HG03469 (cell line): ENCODE data around the gene FHOD3.

Source experiments
- ATAC-seq: cut with Tn5 transposase; IDR thresholded peaks from one replicate; pipeline ENCODE4 v1.9.1; 2021; ENCODE audit warnings: mild to moderate bottlenecking, moderate library complexity, moderate number of reproducible peaks; ENCODE audit not compliant: unreplicated experiment

Gene FHOD3

GRCh38 chr18:36613810-36614209, 316.3 kb downstream of the FHOD3 start:
- ATAC-seq, result no peak

GRCh38 chr18:36620788-36621187, 323.3 kb downstream of the FHOD3 start:
- ATAC-seq, result no peak

DNA sequence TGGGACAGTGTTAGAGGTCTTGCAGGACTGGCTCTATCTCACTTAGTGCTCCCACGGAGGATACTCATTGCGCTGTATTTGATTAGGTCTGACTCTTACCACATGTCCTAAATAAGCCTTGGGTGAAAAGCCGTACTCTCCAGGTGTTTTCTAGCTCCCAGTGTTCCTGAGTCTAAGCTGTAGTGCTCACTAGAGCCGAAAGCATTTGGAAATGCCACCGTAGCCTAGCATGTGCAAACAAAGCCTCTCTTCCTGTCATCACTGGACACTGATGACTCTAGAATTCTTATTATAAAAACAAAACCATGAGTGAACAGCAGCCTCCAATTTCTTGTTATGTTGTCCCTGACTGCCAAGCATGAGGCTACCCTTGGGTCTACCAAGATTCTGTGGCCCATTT, 325.1 kb downstream of the FHOD3 start:
- no peak for ATAC-seq

DNA sequence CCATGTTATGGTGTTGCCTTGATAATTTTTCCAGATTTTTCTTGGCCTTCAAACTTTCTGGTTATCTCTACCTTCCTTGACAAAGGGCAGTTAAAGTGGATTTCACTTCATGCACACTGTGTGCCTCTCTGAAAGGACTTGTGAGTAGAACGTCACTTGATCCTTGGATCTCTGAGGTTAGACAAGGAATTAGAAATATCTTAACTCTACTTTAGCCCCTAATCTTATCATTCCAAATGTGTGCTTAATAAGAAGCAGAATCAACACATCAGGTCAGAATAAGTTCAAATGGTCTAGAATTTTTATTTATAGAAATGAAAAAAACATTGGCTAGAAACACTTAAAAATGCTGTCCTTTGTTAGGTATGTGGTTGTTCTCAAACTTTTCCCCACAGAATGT, 325.6 kb downstream of the FHOD3 start:
- ATAC-seq, result no peak

- ATAC-seq, result no peak
Observed at GRCh38 chr18:36623681-36624190, 326.2 kb downstream of the FHOD3 start.

DNA sequence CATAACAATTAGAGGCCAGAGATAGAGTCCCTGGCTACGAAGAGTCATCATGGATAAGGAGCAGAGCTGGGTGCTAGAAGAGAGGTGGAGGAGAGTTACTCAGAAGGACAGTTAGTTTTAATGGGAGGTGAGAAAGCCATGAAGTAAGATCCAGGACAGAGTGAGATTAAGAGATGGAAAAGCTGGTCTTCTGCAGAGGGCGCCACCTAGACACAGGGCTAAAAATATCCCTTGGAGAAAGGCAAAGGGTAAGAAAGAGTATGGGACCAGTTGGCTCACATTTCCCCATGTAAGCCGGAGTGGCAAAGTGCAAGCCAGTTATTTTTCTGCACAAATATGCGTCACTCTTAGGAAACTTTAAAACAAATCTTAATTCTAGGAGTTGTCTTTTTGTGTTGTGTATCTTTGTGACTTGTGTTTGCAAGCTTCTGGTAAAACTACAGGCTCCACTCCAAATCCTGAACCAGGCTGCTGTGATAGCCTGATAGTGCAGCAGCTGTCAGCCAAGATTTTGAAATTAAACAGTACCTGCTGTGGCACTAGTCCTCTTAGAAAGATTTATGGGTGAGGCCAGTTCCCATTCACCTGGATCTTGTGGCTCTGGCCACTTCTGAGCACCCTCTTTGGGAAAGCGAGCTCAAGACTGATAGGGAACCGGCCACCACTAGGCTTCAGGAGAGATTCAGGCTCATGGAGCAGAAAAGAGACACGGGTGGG, 327.1 kb downstream of the FHOD3 start:
- no peak for ATAC-seq

DNA sequence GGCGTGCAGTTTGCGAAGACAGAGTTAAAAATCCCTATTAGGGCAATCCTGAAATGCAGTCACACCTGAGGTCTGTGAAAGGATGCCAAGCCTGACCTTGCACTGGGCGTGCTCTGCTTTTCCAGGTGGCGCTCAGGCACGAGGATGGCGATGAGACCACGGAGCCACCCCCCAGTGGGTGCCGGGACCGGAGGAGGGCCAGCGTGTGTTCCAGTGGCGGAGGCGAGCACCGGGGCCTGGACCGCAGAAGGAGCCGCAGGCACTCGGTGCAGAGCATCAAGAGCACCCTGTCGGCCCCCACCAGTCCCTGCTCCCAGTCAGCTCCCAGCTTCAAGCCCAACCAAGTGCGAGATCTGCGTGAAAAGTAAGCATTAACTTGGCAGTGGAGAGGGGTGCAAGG, 327.9 kb downstream of the FHOD3 start:
- ATAC-seq, result no peak

DNA sequence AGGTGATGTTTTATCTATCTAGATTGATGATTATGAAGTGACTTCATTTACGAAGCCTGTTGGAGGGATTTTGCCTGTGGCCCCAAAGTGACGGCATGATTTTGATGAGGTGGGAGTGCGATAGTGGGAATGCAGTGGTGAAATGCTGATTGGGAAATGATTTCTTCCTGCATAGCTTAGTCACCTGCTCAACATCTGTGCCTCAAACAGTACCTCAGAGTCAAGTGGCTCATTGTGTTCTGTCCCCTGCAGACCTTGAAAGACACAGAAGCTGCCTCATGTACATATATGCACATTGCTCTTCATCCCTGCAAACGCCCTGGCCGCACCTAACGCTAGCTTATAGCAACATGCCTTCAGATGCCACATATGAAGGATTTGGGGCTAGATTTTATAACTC, 330.1 kb downstream of the FHOD3 start:
- ATAC-seq, result no peak

DNA sequence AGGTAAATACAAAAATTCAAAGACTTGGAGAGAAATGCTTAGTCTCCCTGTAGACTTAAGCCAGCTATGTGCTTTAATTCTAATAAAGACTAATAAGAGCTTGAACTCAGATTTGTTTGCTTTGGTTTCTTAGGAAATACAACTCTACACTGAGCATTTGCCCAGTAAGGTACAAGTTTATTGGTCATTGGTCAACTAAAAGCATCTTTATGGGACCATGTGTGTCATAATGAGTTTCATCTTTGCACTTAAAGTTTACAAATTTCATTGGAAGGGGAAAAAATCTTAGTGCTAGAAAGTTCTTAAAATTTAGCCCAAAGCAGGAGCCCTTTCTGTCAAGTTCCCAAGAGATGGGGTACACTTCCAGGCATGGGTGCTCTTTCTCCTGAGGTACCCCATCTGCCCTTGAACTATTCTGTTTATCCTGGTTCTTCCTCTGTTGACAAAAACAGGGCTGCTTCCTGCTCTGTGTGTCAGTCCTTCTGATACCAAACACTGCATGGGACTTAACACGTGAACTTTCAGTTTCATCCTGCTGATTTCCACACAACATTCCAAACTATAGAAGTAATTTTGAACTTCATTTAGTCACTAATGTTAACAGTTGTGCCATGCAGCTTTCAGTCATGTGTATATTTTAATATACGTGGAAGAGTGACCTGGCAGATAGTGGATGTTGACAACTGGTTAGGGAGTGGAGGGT, 331.1 kb downstream of the FHOD3 start:
- no peak for ATAC-seq

GRCh38 chr18:36629138-36629530, 331.6 kb downstream of the FHOD3 start:
- no peak for ATAC-seq

DNA sequence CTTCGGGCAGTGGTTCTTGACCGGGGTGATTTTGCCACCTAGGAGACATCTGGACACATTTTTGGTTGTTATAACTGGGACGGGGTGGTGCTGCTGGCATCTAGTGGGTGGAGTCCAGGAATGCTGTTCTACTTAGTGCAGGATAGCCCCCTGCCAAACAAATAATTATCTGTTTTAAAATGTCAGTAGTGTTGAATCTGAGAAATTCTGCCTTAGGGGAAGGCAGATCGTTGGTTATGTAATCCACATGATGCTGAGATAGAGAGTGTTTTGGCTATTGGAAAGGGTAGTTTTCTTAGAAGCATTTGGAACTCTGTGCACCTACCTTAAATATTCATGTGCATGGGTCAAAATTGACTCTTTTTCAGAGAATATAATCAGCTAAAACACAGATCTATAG, 332.3 kb downstream of the FHOD3 start:
- no peak for ATAC-seq

GRCh38 chr18:36630917-36631316, 333.4 kb downstream of the FHOD3 start:
- no peak for ATAC-seq

DNA sequence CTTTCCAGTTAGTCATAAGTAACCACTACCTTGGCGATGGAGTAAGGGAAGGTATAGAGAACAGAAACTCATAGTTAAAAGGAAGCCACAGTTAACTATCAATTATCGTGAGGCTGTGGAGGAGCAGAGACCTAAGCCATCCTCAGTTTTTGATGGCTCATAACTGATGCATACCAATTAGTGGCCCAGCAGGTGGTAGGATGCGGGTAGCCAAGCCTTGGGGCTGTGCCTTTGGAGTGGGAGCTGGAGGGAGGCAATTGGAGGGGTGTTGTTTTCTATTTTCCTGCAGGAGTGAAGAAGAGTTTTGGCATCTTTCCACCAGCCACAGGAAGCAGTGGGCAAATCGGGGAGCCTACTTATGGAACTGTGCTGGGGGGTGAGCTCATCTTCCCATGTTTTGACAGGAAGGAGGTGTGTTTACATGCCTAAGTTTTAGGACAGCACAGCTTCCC, 336.5 kb downstream of the FHOD3 start:
- peak; percentile 29 for ATAC-seq

DNA sequence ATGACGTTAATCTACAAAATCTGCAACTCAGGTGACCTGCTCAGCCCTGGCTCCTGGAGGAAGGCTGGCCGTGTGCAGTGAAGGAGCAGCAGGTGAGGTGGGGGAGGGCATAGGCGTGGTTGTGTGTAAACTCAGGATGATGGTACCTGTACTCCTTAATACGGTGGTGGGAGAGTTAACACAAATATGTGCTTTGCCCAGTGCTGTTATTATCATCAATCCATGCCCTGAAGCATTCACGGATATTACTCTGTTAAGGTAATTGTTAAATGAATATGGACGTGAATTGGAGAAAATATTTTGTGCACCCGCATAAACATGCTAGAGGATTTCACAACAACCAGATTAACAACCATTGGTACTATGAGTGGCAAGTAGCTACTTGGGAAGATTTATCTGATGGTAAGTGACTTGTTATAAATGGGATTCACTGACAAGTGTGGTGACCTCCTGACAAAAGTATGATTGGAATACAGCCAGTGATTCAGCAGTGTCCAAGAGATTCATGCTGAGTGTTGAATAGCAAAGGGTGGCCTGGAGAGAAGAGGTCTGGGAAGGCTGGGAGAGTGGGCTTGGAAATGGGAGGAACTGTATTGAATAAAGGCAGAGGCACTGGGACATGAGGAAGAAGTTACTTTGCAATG, 337.2 kb downstream of the FHOD3 start:
- ATAC-seq, result no peak

GRCh38 chr18:36635414-36636096, 338.0 kb downstream of the FHOD3 start:
- ATAC-seq, result peak; percentile 22

DNA sequence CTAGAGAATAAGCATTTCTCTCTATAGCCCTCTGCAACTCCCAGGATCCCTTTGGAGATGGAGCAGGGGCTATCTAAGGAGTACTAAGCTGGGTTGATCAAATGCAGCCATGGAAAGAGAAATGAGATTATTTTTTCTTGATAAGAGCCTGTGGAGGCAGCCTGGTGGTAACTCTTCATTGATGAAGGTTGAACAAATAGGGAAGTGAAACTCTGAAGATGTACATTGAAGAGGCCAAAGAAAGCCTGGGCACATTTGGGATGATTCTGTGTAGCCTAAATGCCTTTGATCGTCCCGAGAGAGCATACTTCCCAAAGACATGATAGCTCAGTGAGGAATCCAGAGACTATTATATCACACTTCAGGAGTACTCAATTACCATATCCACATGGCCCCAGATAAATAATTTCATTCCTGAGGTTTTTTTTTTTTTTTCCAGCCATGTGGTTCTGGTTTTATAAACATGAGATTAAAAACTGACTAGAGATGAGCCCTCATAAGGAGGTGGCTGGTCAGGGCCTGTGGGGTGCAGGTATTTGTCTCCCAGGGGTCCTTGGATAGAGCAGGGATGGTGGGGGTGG, 338.8 kb downstream of the FHOD3 start:
- no peak for ATAC-seq

DNA sequence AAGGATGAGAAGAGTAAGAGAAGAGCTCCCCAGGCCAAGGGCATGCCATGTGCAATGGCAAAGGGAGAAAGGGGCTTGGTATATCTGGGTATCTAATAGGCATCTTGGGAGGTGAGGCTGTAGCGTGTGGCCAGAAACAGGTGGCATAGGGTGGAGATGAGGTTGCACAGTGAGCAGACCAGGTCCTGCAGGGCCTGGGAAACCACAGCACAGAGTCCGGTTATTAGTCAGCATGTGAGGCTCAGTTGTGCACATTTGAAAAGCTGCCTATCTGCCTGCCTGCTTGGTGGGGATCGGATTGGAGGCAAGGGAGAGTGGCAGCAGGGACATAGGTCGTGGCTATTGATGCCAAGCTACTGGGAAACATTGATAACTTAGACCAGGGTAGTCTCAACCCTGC, 340.7 kb downstream of the FHOD3 start:
- peak; percentile 93 for ATAC-seq

DNA sequence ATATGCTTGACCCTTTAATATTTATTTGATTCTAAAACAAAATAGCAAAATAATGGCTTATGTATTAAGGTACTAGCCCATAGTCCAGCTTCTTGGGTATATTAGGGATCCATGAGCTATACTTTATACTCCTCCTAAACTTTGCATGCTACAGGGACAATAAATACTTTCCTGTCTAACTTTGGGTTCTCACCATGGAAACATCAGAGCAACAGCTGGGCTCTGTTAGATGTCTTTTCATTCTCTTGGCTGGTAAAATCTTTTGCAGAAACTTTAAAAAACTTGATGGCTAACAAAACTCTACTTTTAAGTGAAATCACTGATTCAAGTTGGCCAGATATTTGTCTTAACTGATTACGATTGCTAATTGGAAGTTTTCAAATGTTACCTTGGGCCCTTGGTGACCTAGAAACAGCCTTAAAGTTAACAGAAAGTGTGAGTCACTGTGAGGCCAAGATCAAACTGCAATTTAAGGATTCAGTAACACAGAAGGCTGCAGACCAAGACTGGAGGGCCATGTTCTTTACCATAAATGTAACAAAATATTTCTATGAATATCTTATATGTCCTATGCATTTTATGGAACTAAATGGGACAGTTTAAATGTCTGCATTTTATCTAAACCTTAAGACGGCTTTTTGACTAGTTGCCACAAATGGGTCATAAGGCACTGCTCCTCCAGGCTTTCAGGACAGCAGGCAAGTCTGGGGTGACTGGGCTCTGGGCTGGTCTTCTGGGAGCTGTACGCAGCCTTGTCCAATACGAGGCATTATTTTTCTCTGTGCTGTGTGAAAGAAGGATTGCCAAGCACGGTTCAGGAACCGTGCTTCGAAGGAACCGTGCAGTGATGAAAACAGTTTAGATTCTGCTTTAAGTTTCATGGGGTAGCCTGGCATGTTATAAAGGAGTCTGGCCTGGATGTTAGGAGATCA, 342.8 kb downstream of the FHOD3 start:
- ATAC-seq, result no peak

DNA sequence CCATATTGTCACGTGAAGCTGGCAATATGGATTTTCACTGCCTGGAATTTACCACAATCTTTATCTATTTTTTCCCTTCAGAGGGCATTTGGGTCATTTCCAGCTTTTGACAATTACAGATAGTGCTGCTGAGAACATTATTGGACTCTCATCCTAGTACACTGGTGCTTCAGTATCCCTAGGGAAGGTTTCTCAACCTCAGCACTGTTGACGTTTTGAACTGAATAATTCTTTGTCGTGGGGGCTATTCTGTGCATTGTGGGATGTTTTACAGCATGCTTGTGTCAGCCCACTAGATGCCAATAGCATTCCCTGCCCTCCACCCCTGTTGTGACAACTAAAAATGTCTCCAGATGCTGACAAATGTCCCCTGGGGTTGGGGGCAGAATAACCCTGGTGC, 345.5 kb downstream of the FHOD3 start:
- no peak for ATAC-seq

DNA sequence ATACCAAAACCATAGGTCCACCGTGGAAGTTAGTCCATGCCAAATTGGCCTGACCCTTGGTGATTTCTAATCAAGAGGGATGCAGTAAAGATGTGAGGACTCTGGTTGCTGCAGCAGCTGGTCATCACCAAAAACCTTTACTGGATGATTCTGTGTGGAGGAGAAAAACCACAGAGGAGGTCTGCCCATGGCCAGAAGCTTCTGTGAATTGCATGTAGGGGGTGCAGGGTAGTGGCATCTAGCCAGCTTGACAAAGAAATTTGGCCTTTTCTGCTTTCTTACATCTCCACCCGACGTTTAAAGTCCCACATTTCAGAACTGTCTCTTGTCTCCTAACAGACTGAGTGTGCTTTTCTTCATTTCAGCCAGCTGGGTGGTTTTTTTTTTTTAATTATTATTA, 351.3 kb downstream of the FHOD3 start:
- no peak for ATAC-seq
